ENCODE measurements around the gene CENPS. TPM values are rescaled to one million over a fixed set of nuclear protein-coding genes. Genes with fewer than 3 reads are reported as not detected.

CENPS gene
- total and polyA plus RNA-seq, 9 of the 15 experiments (the other 6 are each of a cell fraction or from before 2014, with no cell fraction given), result 10.2 to 36.0 (median 26.0) TPM

GRCh38 chr1:10472220-10473144, 42.2 kb downstream of the CENPS start, which contains the start of gene DFFA (continued):
- TF ChIP-seq PRDM10 (IDR thresholded peaks at IDR 0.05; ENCODE audit: partially characterized antibody) (peak; percentile 82), BCLAF1 (IDR thresholded peaks at IDR 0.05; ENCODE audit: borderline replicate concordance in 1 of 2, control insufficient read depth in 1 of 2, low read depth in 2 of 2, low read length in 1 of 2) (0 out of 4 replicates have a peak, but pooled peaks of 1 of the 2 experiments have one; percentile 57), PTBP1 (IDR thresholded peaks at IDR 0.05; ENCODE audit: low read depth, low read length) (no peak), ZNF140 (CRISPR knock-in tag; IDR thresholded peaks at IDR 0.05) (no peak), ADNP (tag; IDR thresholded peaks at IDR 0.05) (no peak), ZFP91 (CRISPR knock-in tag; IDR thresholded peaks at IDR 0.05) (0 out of 2 replicates have a peak, but pooled peaks have one; percentile 16), ZNF668 (CRISPR knock-in tag; IDR thresholded peaks at IDR 0.05) (no peak), PHB2 (IDR thresholded peaks at IDR 0.05; ENCODE audit: low read depth) (no peak), ZNF445 (CRISPR knock-in tag; IDR thresholded peaks at IDR 0.05; ENCODE audit: low read depth) (no peak), RB1 (IDR thresholded peaks at IDR 0.05; ENCODE audit: low read depth) (no peak; the same call in none of the 2 replicates), MAFG (tag; conservative IDR thresholded peaks at IDR 0.05) (0 out of 2 replicates have a peak, but pooled peaks have one; percentile 19), USF2 (CRISPR knock-in tag; IDR thresholded peaks at IDR 0.05) (peak; percentile 99), DIDO1 (tag; IDR thresholded peaks at IDR 0.05; ENCODE audit: low read depth) (peak; percentile 92), HOMEZ (CRISPR knock-in tag; IDR thresholded peaks at IDR 0.05) (no peak), ZNF766 (CRISPR knock-in tag; conservative IDR thresholded peaks at IDR 0.05) (peak; percentile 96)

Data from K562 (cell line).